SJSA1 (cell line): ENCODE results near the gene CEP43. TPM values are rescaled to one million over a fixed set of nuclear protein-coding genes. Genes with fewer than 3 reads are reported as not detected.

Experiments
- DNase-seq, 2 experiments: peaks; one replicate each; pipeline ENCODE4 v3.0.0-alpha.2; 2015 to 2020; ENCODE audit warnings: low spot score in 2 of 2, low read depth in 1 of 2
- H3K27ac ChIP-seq: fragments of 250-450 bp; sonication (Bioruptor Pico); 2 replicates; pipeline ENCODE4 v1.5.1; 2020; ENCODE audit warnings: mild to moderate bottlenecking, moderate library complexity
- H3K27me3 ChIP-seq: fragments of 250-450 bp; sonication (Bioruptor Pico); replicated peaks from 2 replicates; pipeline ENCODE4 v1.5.1; 2020; ENCODE audit warnings: mild to moderate bottlenecking, moderate library complexity
- H3K36me3 ChIP-seq: fragments of 250-450 bp; sonication (Bioruptor Pico); 2 replicates; pipeline ENCODE4 v1.5.1; 2020; ENCODE audit warnings: mild to moderate bottlenecking
- H3K4me1 ChIP-seq: fragments of 250-450 bp; sonication (Bioruptor Pico); replicated peaks from 2 replicates; pipeline ENCODE4 v1.6.1; 2021; ENCODE audit warnings: mild to moderate bottlenecking
- H3K4me3 ChIP-seq: fragments of 250-450 bp; sonication (Bioruptor Pico); 2 replicates; pipeline ENCODE4 v1.5.1; 2020; ENCODE audit warnings: mild to moderate bottlenecking
- H3K9me3 ChIP-seq: fragments of 250-450 bp; sonication (Bioruptor Pico); replicated peaks from 2 replicates; pipeline ENCODE4 v1.5.1; 2020; ENCODE audit warnings: mild to moderate bottlenecking
- total RNA-seq: library from RNA; depleted of rRNA; stranded (reverse); fragments of >200 nt; shearing (Covaris generic); gene quantifications from 2 replicates; pipeline ENCODE4 v1.2.3, GENCODE V29; 2014

Gene CEP43
- total RNA-seq, 1 experiment from 2014 or later: 35.1 TPM

DNA sequence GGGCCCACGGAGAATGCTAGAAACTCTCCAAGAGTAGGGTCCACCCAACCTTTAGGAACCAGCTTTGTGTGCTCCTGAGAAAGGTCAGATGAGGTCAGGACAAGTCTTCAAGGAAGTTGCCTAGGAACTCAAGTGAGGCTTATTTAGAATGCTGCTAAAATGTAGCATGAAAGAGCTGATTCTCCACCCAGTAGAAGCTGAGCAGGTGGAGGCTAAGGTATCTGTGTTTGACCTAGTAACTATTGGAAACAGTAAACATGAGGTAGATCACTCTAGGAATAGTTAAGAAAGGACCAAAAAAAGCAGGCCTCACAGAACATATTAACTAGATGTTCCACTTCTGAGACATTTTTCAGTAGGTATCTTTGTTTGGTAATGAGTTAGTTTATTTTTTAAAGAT lies 13.9 kb downstream of the CEP43 start:
- Histone ChIP-seq H3K27ac (no peak overlapping the region), H3K36me3 (peaks cover 77% of the 10 kb centered on the region), H3K4me1 (no peaks in the 10 kb centered on the region), H3K9me3 (no peaks in the 10 kb centered on the region), H3K4me3 (no peak overlapping the region), H3K27me3 (no peaks in the 10 kb centered on the region)
- no peak for DNase-seq

DNA sequence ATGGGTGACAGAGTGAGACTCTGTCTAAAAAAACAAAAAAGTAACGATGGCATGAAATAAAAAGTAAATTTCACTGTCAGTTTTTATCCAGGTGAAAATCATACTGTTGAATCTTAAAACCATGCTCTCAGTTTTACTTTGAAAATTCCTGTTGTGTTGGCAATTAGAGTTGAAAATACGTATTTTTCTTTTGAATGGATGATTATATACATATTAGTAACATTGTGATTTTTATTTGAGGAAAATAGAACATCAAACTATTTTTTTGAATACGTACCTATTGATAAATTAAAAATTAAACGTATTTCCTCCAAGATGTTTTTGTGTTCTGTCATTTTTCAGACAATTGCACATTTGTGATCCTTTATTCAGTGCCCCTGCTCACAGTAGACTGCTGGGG lies 14.7 kb downstream of the CEP43 start:
- Histone ChIP-seq H3K9me3 (no peaks in the 10 kb centered on the region), H3K36me3 (peaks cover 69% of the 10 kb centered on the region), H3K27me3 (no peaks in the 10 kb centered on the region), H3K4me3 (no peak overlapping the region), H3K4me1 (no peaks in the 10 kb centered on the region), H3K27ac (no peak overlapping the region)
- no peak for DNase-seq

- Histone ChIP-seq H3K4me3 (no peak overlapping the region), H3K27ac (no peak overlapping the region), H3K4me1 (no peaks in the 10 kb centered on the region), H3K9me3 (no peaks in the 10 kb centered on the region), H3K27me3 (no peaks in the 10 kb centered on the region), H3K36me3 (peaks cover 62% of the 10 kb centered on the region)
- DNase-seq: no peak
These were observed 16.1 kb downstream of the CEP43 start for GRCh38 chr6:167015302-167015701.

GRCh38 chr6:167020206-167020605 lies 21.0 kb downstream of the CEP43 start:
- Histone ChIP-seq H3K27ac (no peak overlapping the region), H3K36me3 (peaks cover 35% of the 10 kb centered on the region), H3K9me3 (no peaks in the 10 kb centered on the region), H3K27me3 (no peaks in the 10 kb centered on the region), H3K4me3 (no peak overlapping the region), H3K4me1 (no peaks in the 10 kb centered on the region)
- no peak for DNase-seq

GRCh38 chr6:167027308-167027707 lies 28.1 kb downstream of the CEP43 start:
- Histone ChIP-seq H3K36me3 (peaks cover 81% of the 10 kb centered on the region), H3K9me3 (no peaks in the 10 kb centered on the region)

DNA sequence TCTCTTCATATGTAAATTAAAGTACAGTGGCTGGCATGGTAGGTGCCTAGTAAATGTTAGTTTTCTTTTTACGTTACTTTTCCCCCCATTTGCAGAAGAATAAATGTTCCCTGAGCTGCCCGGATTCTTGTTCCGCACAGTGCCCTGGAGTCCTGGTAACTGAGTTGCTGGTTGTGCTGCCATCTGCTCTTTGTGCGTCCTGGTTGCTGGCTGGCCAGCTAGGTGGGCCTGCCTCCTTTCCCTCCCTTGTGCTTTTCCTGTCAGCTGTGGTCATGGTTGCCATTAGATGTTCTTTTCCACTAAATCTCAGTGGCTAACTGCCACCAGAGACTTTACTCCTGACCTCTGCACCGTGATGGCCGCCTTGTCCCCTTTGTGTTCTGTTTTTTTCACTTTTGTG lies 28.6 kb downstream of the CEP43 start:
- no peaks in the 10 kb centered on the region for H3K4me1 ChIP-seq
- H3K27ac ChIP-seq: no peak overlapping the region
- no peaks in the 10 kb centered on the region for H3K9me3 ChIP-seq
- peaks cover 86% of the 10 kb centered on the region for H3K36me3 ChIP-seq
- no peak for DNase-seq
- no peak overlapping the region for H3K4me3 ChIP-seq
- no peaks in the 10 kb centered on the region for H3K27me3 ChIP-seq

More at GRCh38 chr6:167027308-167027707, 28.1 kb downstream of the CEP43 start:
- no peaks in the 10 kb centered on the region for H3K27me3 ChIP-seq
- no peak overlapping the region for H3K4me3 ChIP-seq
- DNase-seq: no peak
- H3K27ac ChIP-seq: no peak overlapping the region
- H3K4me1 ChIP-seq: no peaks in the 10 kb centered on the region

- Histone ChIP-seq H3K4me3 (no peak overlapping the region), H3K36me3 (peaks cover 82% of the 10 kb centered on the region), H3K27ac (no peak overlapping the region), H3K27me3 (no peaks in the 10 kb centered on the region), H3K4me1 (no peaks in the 10 kb centered on the region), H3K9me3 (no peaks in the 10 kb centered on the region)
- no peak for DNase-seq
These were observed 31.2 kb downstream of the CEP43 start for GRCh38 chr6:167030222-167031072.

GRCh38 chr6:167031082-167031709 lies 32.0 kb downstream of the CEP43 start:
- peaks cover 81% of the 10 kb centered on the region for H3K36me3 ChIP-seq
- no peak for DNase-seq
- H3K4me1 ChIP-seq: no peaks in the 10 kb centered on the region
- no peaks in the 10 kb centered on the region for H3K9me3 ChIP-seq
- H3K4me3 ChIP-seq: no peak overlapping the region
- H3K27ac ChIP-seq: no peak overlapping the region
- no peaks in the 10 kb centered on the region for H3K27me3 ChIP-seq

DNA sequence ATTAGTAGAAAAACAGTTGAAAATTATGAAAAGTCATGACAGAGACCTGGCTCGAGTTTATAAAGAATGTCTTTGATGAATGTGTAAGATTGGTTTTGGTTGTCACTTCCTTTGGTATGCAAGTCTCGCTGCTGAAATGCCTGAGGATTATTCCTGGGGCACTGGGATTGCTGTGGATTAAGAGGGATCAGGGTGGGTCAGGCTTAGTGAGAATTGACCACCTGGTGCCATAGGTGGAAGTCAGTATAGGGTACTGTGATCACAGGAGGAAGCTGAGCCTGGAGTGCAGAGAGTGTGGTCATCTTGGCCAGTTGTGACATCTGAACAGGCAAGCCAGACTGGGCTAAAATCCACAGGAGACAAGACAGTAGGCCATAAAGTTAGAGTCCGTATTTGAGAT lies 34.9 kb downstream of the CEP43 start:
- peaks cover 76% of the 10 kb centered on the region for H3K36me3 ChIP-seq
- no peak overlapping the region for H3K27ac ChIP-seq
- no peaks in the 10 kb centered on the region for H3K4me1 ChIP-seq
- DNase-seq: no peak
- H3K27me3 ChIP-seq: no peaks in the 10 kb centered on the region
- no peaks in the 10 kb centered on the region for H3K9me3 ChIP-seq
- no peak overlapping the region for H3K4me3 ChIP-seq

- H3K4me1 ChIP-seq: no peaks in the 10 kb centered on the region
- no peaks in the 10 kb centered on the region for H3K9me3 ChIP-seq
- peaks cover 63% of the 10 kb centered on the region for H3K36me3 ChIP-seq
- no peaks in the 10 kb centered on the region for H3K27me3 ChIP-seq
- no peak overlapping the region for H3K27ac ChIP-seq
- no peak for DNase-seq
- H3K4me3 ChIP-seq: no peak overlapping the region
These were observed 38.6 kb downstream of the CEP43 start for GRCh38 chr6:167037762-167038161.

DNA sequence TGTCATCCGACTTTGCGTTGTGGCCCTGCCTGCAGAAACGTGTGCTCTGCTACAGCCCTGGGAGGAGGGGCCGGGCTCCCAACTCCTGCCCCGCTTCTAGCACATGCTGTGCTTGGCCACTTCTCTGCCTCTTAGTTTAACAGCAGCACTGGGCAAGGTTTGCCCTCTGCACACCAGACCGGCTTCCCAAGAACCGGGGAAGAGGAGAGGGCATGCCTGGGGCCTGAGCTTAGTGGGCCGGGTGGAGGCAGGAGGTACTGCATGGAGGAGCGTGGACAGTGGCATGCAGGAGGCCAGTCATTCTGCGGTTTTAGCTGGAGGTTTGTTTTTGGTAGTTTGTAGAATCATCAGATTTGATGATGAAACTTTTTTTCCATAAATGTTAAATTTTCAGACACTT lies 45.5 kb downstream of the CEP43 start:
- no peaks in the 10 kb centered on the region for H3K9me3 ChIP-seq
- no peaks in the 10 kb centered on the region for H3K4me1 ChIP-seq
- DNase-seq: no peak
- peaks cover 13% of the 10 kb centered on the region for H3K36me3 ChIP-seq
- H3K27me3 ChIP-seq: no peaks in the 10 kb centered on the region
- H3K4me3 ChIP-seq: no peak overlapping the region
- no peak overlapping the region for H3K27ac ChIP-seq

DNA sequence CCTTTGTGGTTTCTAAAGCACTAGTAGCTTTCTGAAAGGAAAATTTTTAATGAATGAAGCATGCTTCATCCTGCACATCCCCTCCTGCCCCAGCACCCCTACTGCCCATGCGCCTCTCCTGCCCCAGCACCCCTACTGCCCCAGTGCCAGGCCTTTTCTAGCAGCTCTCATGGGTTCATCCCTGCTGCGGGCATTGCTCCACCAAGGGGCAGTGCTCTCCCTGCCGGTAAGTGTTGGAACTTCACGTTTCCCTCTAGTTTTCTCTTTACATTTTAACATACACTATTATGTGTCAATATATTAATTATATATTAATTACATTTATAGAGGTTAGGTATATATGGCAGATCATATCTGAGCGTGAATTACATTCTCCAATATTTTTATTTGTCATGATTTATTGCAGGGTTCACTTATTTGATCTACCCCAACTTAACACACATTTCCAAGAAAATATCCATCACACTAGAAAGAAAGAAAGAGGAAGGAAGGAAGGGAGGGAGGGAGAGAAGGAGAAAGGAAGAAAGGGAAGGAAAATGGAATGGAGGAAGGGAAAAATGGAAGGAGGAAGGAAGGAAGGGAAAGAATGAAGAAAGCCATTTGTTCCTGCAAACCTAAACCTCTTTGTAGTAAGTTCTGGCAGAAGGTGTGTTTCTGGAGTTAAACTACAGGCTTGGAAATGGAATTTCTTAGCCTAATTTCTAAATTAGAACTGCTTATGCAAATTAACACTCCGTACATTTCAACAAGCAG lies 46.8 kb downstream of the CEP43 start:
- H3K9me3 ChIP-seq: no peaks in the 10 kb centered on the region
- DNase-seq: no peak
- H3K27me3 ChIP-seq: no peaks in the 10 kb centered on the region
- no peaks in the 10 kb centered on the region for H3K4me1 ChIP-seq
- H3K36me3 ChIP-seq: peaks cover 7% of the 10 kb centered on the region
- no peak overlapping the region for H3K27ac ChIP-seq
- H3K4me3 ChIP-seq: no peak overlapping the region

GRCh38 chr6:167046861-167047495 lies 47.8 kb downstream of the CEP43 start:
- Histone ChIP-seq H3K4me1 (no peaks in the 10 kb centered on the region), H3K9me3 (no peaks in the 10 kb centered on the region), H3K36me3 (no peaks in the 10 kb centered on the region; the same call in none of the 2 replicates), H3K4me3 (no peak overlapping the region), H3K27ac (no peak overlapping the region), H3K27me3 (no peaks in the 10 kb centered on the region)
- no peak for DNase-seq
